PC-9 (cell line): ENCODE data around the gene RNF212. TPM values are rescaled to one million over a fixed set of nuclear protein-coding genes. Genes with fewer than 3 reads are reported as not detected.

ENCODE experiments used
- BruUV-seq: library from RNA; stranded (reverse); fragments of 400-500 nt; replicated peaks from 2 replicates; lab custom pipeline; 2021; lab: Mats Ljungman, UMichigan
- CTCF ChIA-PET: fragments of 300-600 bp; sonication (Branson Sonifier 250); formaldehyde crosslinking; loops from one replicate; lab custom pipeline; 2022; ENCODE audit warnings: antibody characterized with exemption; lab: Charles Lee
- POLR2A ChIA-PET: fragments of 300-600 bp; sonication (Branson Sonifier 250); formaldehyde crosslinking; loops from one replicate; lab custom pipeline; 2022; ENCODE audit warnings: antibody characterized with exemption; ENCODE audit not compliant: unreplicated experiment; lab: Charles Lee
- DNase-seq, 2 experiments: peaks; one replicate each; pipeline versions ENCODE4 v3.0.0 to v3.0.0-alpha.2; 2015 to 2022; ENCODE audit warnings: mixed read lengths in 1 of 2
- H2AFZ ChIP-seq: fragments of 200-600 bp; sonication (generic); 2 replicates; pipeline ENCODE4 v1.8.1; 2017; ENCODE audit warnings: antibody characterized with exemption
- H3F3A ChIP-seq: fragments of 200-600 bp; sonication (generic); 2 replicates; pipeline ENCODE4 v1.8.1; 2017; ENCODE audit warnings: antibody characterized with exemption, mild to moderate bottlenecking, low read depth; ENCODE audit not compliant: insufficient read depth
- H3K27ac ChIP-seq: fragments of 200-600 bp; sonication (generic); 2 replicates; pipeline ENCODE4 v1.6.1; 2016; ENCODE audit warnings: mixed run types
- H3K27me3 ChIP-seq: fragments of 200-600 bp; sonication (generic); 2 replicates; pipeline ENCODE4 v1.6.1; 2016; ENCODE audit warnings: low read depth, mixed run types; ENCODE audit not compliant: insufficient read depth
- H3K36me3 ChIP-seq: fragments of 200-600 bp; sonication (generic); 2 replicates; pipeline ENCODE4 v1.6.1; 2016; ENCODE audit warnings: low read depth, mixed run types
- H3K4me1 ChIP-seq: fragments of 200-600 bp; sonication (generic); replicated peaks from 2 replicates; pipeline ENCODE4 v1.6.1; 2016; ENCODE audit warnings: mixed run types; ENCODE audit not compliant: insufficient read depth
- H3K4me2 ChIP-seq: fragments of 200-600 bp; sonication (generic); 2 replicates; pipeline ENCODE4 v1.6.1; 2017; ENCODE audit warnings: mixed run types
- H3K4me3 ChIP-seq: fragments of 200-600 bp; sonication (generic); 2 replicates; pipeline ENCODE4 v1.6.1; 2016; ENCODE audit warnings: mixed run types
- H3K79me2 ChIP-seq: fragments of 200-600 bp; sonication (generic); 2 replicates; pipeline ENCODE4 v1.6.1; 2017; ENCODE audit warnings: low read depth, mixed run types
- H3K9me2 ChIP-seq: fragments of 200-600 bp; sonication (generic); 2 replicates; pipeline ENCODE4 v1.8.1; 2017; ENCODE audit warnings: mild to moderate bottlenecking; ENCODE audit not compliant: insufficient read depth
- H3K9me3 ChIP-seq: fragments of 200-600 bp; sonication (generic); 2 replicates; pipeline ENCODE4 v1.8.1; 2016; ENCODE audit warnings: low read depth; ENCODE audit not compliant: insufficient read depth
- H4K20me1 ChIP-seq: fragments of 200-600 bp; sonication (generic); 2 replicates; pipeline ENCODE4 v1.8.1; 2017; ENCODE audit not compliant: insufficient read depth
- EZH2 ChIP-seq: fragments of 200-600 bp; sonication (generic); IDR thresholded peaks from 2 replicates; pipeline ENCODE4 v1.8.0; 2017; ENCODE audit warnings: antibody characterized with exemption, low read depth
- intact Hi-C: fragments of 100-400 bp; cut with micrococcal nuclease; formaldehyde crosslinking; loops from one replicate; pipeline ENCODE4 v1.10.0; 2022; ENCODE audit not compliant: unreplicated experiment
- total RNA-seq: library from RNA; stranded (reverse); gene quantifications from 2 replicates; pipeline ENCODE4 v1.2.3, GENCODE V29; 2021
- TF ChIP-seq, protein P1 (sequence below): fragments of 200-600 bp; sonication (generic); conservative IDR thresholded peaks from 2 replicates; pipeline ENCODE4 v1.6.1; 2017; ENCODE audit warnings: mixed run types, antibody characterized with exemption, mild to moderate bottlenecking, moderate library complexity

RNF212 gene
- total RNA-seq, 1 experiment from 2014 or later, result 4.2 TPM

GRCh38 chr4:1137063-1137776, 23.9 kb upstream of the RNF212 start:
- no TSS peak for BruUV-seq
- Histone ChIP-seq H3K4me1 (no peaks in the 10 kb centered on the region), H3K4me3 (no peak overlapping the region), H3K27ac (no peak overlapping the region), H3K36me3 (no peaks in the 10 kb centered on the region), H2AFZ (no peak overlapping the region), H3K79me2 (no peaks in the 10 kb centered on the region), H3K4me2 (peak overlapping the region; percentile 17; the same call in 1 of the 2 replicates), H4K20me1 (no peaks in the 10 kb centered on the region), H3F3A (no peaks in the 10 kb centered on the region), H3K9me3 (no peaks in the 10 kb centered on the region), H3K9me2 (no peaks in the 10 kb centered on the region), H3K27me3 (peaks cover 75% of the 10 kb centered on the region)
- TF ChIP-seq, protein P1, sequence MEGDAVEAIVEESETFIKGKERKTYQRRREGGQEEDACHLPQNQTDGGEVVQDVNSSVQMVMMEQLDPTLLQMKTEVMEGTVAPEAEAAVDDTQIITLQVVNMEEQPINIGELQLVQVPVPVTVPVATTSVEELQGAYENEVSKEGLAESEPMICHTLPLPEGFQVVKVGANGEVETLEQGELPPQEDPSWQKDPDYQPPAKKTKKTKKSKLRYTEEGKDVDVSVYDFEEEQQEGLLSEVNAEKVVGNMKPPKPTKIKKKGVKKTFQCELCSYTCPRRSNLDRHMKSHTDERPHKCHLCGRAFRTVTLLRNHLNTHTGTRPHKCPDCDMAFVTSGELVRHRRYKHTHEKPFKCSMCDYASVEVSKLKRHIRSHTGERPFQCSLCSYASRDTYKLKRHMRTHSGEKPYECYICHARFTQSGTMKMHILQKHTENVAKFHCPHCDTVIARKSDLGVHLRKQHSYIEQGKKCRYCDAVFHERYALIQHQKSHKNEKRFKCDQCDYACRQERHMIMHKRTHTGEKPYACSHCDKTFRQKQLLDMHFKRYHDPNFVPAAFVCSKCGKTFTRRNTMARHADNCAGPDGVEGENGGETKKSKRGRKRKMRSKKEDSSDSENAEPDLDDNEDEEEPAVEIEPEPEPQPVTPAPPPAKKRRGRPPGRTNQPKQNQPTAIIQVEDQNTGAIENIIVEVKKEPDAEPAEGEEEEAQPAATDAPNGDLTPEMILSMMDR, result no peak
- TF ChIP-seq EZH2, result no peak
- intact Hi-C loops, result no loop called here
- ChIA-PET CTCF (no interaction called here), POLR2A (interaction anchor here (0.5 to 0.7 kb wide), 2 partner anchors 83 to 152 kb away, joined by 5 to 11 read pairs; partner anchors contain the start of gene MAEA)
- DNase-seq, result no peak

- CTCF ChIA-PET, result no interaction called here
- POLR2A ChIA-PET, result no interaction called here
- no peak for TF ChIP-seq EZH2
- TF ChIP-seq, protein P1, result no peak
- H3K4me3 ChIP-seq, result no peak overlapping the region
- H3F3A ChIP-seq, result no peaks in the 10 kb centered on the region
- intact Hi-C loops, result no loop called here
- H3K9me2 ChIP-seq, result no peaks in the 10 kb centered on the region
- DNase-seq, result no peak
- no peak overlapping the region for H3K27ac ChIP-seq
- BruUV-seq, result no TSS peak
- peaks cover 63% of the 10 kb centered on the region for H3K27me3 ChIP-seq
- no peaks in the 10 kb centered on the region for H3K36me3 ChIP-seq
- H3K4me2 ChIP-seq, result no peak overlapping the region
- H4K20me1 ChIP-seq, result no peaks in the 10 kb centered on the region
- no peaks in the 10 kb centered on the region for H3K4me1 ChIP-seq
- no peak overlapping the region for H2AFZ ChIP-seq
- no peaks in the 10 kb centered on the region for H3K9me3 ChIP-seq
- no peaks in the 10 kb centered on the region for H3K79me2 ChIP-seq
Observed at GRCh38 chr4:1136048-1136447, 22.7 kb upstream of the RNF212 start.

DNA sequence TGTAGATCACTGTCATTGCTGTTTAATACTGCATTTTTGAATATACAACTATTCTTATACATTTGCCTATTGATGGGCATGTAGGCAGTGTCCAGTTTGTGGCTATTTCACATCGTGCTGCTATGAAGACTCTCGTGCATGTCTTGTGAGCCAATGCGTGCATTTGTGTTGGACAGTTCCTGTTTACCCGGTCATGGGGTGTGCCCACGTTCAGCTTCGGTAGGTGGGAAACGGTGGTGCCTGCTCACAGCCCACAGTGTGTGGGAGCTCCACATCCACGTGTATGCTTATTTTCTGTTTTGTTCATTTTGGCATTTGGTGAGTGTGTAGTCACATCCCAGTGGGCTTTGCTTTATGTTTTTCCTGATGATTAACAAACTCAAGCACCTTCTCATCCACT, 19.7 kb upstream of the RNF212 start:
- no peak for DNase-seq
- H2AFZ ChIP-seq, result no peak overlapping the region
- no peaks in the 10 kb centered on the region for H3K9me2 ChIP-seq
- H3F3A ChIP-seq, result no peaks in the 10 kb centered on the region
- no peak overlapping the region for H3K4me2 ChIP-seq
- H3K9me3 ChIP-seq, result no peaks in the 10 kb centered on the region
- no peaks in the 10 kb centered on the region for H3K4me1 ChIP-seq
- no peaks in the 10 kb centered on the region for H3K79me2 ChIP-seq
- intact Hi-C loops, result loop anchor here (5.0 kb wide), 3 partner anchors 91 to 134 kb away; partner anchors contain the start of gene CTBP1
- H4K20me1 ChIP-seq, result no peaks in the 10 kb centered on the region
- no peaks in the 10 kb centered on the region for H3K36me3 ChIP-seq
- TF ChIP-seq, protein P1, result no peak
- no peak for TF ChIP-seq EZH2
- POLR2A ChIA-PET, result no interaction called here
- no peak overlapping the region for H3K27ac ChIP-seq
- no TSS peak for BruUV-seq
- CTCF ChIA-PET, result no interaction called here
- no peak overlapping the region for H3K4me3 ChIP-seq
- H3K27me3 ChIP-seq, result peaks cover 35% of the 10 kb centered on the region; the same call in 1 of the 2 replicates
